GM12892 (cell line): ENCODE data around the gene SMG7.

ENCODE experiments used
- DNase-seq: peaks from one replicate; pipeline ENCODE4 v3.0.0; 2011; ENCODE audit not compliant: insufficient read length
- FAIRE-seq: peaks from 2 replicates; lab custom pipeline; 2011; peaks lifted over from hg19 to GRCh38; lab: Jason Lieb, UNC
- POLR2A ChIP-seq: IDR thresholded peaks from 2 replicates; pipeline ENCODE4 v1.6.1; 2011; ENCODE audit warnings: low read depth, low read length, control low read depth
- POLR2AphosphoS5 ChIP-seq: IDR thresholded peaks from 2 replicates; pipeline ENCODE4 v1.6.1; 2011; ENCODE audit warnings: low read depth, low read length, control low read depth
- TAF1 ChIP-seq: IDR thresholded peaks from 2 replicates; pipeline ENCODE4 v1.6.1; 2011; ENCODE audit warnings: low read depth, mild to moderate bottlenecking, control low read depth, low read length, borderline replicate concordance

SMG7 gene

GRCh38 chr1:183515002-183515689 lies 42.8 kb downstream of the SMG7 start:
- FAIRE-seq (no peak), DNase-seq (no peak)
- no peak for TF ChIP-seq POLR2A
- TF ChIP-seq POLR2AphosphoS5, result no peak
- TF ChIP-seq TAF1, result no peak

- FAIRE-seq, result no peak
- TF ChIP-seq TAF1 (no peak), POLR2A (no peak), POLR2AphosphoS5 (no peak)
- no peak for DNase-seq
These were observed 44.4 kb downstream of the SMG7 start for GRCh38 chr1:183516725-183517124.

- FAIRE-seq (no peak), DNase-seq (no peak)
- TF ChIP-seq TAF1 (no peak), POLR2AphosphoS5 (no peak), POLR2A (no peak)
These were observed 45.1 kb downstream of the SMG7 start for GRCh38 chr1:183517401-183517800.

- FAIRE-seq, result no peak
These were observed 48.1 kb downstream of the SMG7 start for GRCh38 chr1:183520379-183520778.

GRCh38 chr1:183522104-183522503 lies 49.8 kb downstream of the SMG7 start:
- DNase-seq (no peak), FAIRE-seq (no peak)
- TF ChIP-seq POLR2A, result no peak
- no peak for TF ChIP-seq POLR2AphosphoS5
- no peak for TF ChIP-seq TAF1

More at GRCh38 chr1:183520379-183520778, 48.1 kb downstream of the SMG7 start:
- TF ChIP-seq POLR2AphosphoS5 (no peak), POLR2A (no peak), TAF1 (no peak)
- DNase-seq, result no peak

GRCh38 chr1:183528577-183528976 lies 56.3 kb downstream of the SMG7 start:
- FAIRE-seq (no peak), DNase-seq (no peak)
- TF ChIP-seq POLR2AphosphoS5 (no peak), POLR2A (no peak), TAF1 (no peak)

- DNase-seq, result no peak
- TF ChIP-seq POLR2A (no peak), TAF1 (no peak), POLR2AphosphoS5 (no peak)
- FAIRE-seq, result no peak
These were observed 61.4 kb downstream of the SMG7 start for GRCh38 chr1:183533617-183534174.

GRCh38 chr1:183537405-183537804 lies 65.1 kb downstream of the SMG7 start:
- TF ChIP-seq POLR2A (no peak), POLR2AphosphoS5 (no peak), TAF1 (no peak)
- no peak for FAIRE-seq

GRCh38 chr1:183543619-183544204 lies 71.4 kb downstream of the SMG7 start:
- FAIRE-seq (peak; percentile 70), DNase-seq (no peak)
- no peak for TF ChIP-seq POLR2A
- TF ChIP-seq POLR2AphosphoS5, result no peak

More at GRCh38 chr1:183537405-183537804, 65.1 kb downstream of the SMG7 start:
- no peak for DNase-seq

- FAIRE-seq (no peak), DNase-seq (no peak)
- no peak for TF ChIP-seq POLR2AphosphoS5
- TF ChIP-seq TAF1, result no peak
- no peak for TF ChIP-seq POLR2A
These were observed 72.4 kb downstream of the SMG7 start for GRCh38 chr1:183544598-183545297.

GRCh38 chr1:183546427-183546826 lies 74.1 kb downstream of the SMG7 start:
- FAIRE-seq (no peak), DNase-seq (no peak)
- TF ChIP-seq POLR2AphosphoS5 (no peak), TAF1 (no peak)
